Neuron (in vitro differentiated cells): Measurements from ENCODE around the gene ATP8A2.

Experiments
- H2AFZ ChIP-seq: one replicate; pipeline ENCODE4 v1.6.1; 2013; ENCODE audit warnings: low read depth, mild to moderate bottlenecking, inconsistent platforms, low read length, moderate library complexity
- H3K27me3 ChIP-seq: one replicate; pipeline ENCODE4 v1.6.1; 2013; ENCODE audit warnings: low read length; ENCODE audit not compliant: insufficient read depth
- H3K36me3 ChIP-seq: one replicate; pipeline ENCODE4 v1.6.1; 2013; ENCODE audit warnings: low read length; ENCODE audit not compliant: insufficient read depth
- H3K4me1 ChIP-seq: one replicate; pipeline ENCODE4 v1.6.1; 2013; ENCODE audit warnings: low read length; ENCODE audit not compliant: insufficient read depth
- H3K4me3 ChIP-seq: 2 replicates; pipeline ENCODE4 v1.5.1; 2013; ENCODE audit warnings: mild to moderate bottlenecking, low read length, moderate library complexity
- H3K9me3 ChIP-seq: one replicate; pipeline ENCODE4 v1.6.1; 2013; ENCODE audit warnings: low read length

The ATP8A2 gene

GRCh38 chr13:25872481-25873241, 500.9 kb downstream of the ATP8A2 start:
- no peaks in the 10 kb centered on the region for H3K36me3 ChIP-seq
- no peaks in the 10 kb centered on the region for H3K9me3 ChIP-seq
- no peaks in the 10 kb centered on the region for H3K27me3 ChIP-seq
- H2AFZ ChIP-seq, result no peak overlapping the region
- no peak overlapping the region for H3K4me3 ChIP-seq
- H3K4me1 ChIP-seq, result no peaks in the 10 kb centered on the region

DNA sequence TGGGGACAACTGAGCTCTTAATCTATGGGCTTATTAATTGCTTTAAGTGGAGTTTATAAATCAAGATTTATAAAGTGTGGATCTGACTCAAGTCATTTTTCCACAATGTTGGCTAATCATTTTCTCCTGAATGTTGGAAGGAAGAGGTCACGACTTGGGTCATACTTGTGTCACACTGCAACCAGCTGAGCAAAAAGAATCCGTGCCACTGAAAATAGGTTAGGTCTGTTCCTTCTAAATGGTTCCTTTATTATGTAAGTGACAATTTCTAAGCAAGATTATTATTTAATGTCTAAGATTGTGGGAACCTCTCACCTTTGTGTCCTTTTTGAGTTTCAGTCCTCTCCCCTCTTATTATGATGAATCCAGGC, 501.5 kb downstream of the ATP8A2 start:
- H3K36me3 ChIP-seq, result no peaks in the 10 kb centered on the region
- H2AFZ ChIP-seq, result no peak overlapping the region
- H3K4me1 ChIP-seq, result no peaks in the 10 kb centered on the region
- no peaks in the 10 kb centered on the region for H3K27me3 ChIP-seq
- no peak overlapping the region for H3K4me3 ChIP-seq
- no peaks in the 10 kb centered on the region for H3K9me3 ChIP-seq

DNA sequence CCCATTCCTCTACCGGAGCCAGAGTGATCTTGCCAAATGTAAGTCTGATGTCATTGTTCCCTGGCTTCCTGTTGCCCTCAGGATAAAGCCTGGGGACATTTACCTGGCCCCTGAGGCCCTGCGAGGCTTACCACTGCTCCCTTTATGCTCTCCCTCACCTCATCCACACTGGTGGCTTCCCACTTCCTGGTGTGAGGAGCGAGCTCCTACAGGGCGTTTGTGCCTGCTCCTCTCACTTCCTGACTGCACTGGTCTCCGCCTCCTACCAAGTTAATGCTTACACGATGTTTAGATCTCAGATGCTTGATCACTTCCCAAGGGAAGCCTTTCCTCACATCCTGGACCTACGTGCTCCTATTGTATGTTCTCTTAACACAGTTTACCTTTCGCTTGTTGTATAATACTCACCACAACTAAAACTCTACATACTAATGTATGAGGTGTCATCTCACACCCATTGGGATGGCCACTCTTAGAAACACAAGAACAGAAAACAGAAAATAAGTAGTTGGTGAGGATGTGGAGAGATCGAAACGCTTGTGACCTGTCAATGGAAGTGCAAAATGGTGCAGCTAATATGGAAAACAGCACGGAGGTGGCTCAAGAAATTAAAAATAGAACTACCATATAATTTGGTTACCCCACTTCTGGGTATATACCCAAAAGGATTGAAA, 502.4 kb downstream of the ATP8A2 start:
- Histone ChIP-seq H3K27me3 (no peaks in the 10 kb centered on the region), H3K4me1 (no peaks in the 10 kb centered on the region), H3K36me3 (no peaks in the 10 kb centered on the region), H2AFZ (no peak overlapping the region), H3K4me3 (no peak overlapping the region), H3K9me3 (no peaks in the 10 kb centered on the region)

DNA sequence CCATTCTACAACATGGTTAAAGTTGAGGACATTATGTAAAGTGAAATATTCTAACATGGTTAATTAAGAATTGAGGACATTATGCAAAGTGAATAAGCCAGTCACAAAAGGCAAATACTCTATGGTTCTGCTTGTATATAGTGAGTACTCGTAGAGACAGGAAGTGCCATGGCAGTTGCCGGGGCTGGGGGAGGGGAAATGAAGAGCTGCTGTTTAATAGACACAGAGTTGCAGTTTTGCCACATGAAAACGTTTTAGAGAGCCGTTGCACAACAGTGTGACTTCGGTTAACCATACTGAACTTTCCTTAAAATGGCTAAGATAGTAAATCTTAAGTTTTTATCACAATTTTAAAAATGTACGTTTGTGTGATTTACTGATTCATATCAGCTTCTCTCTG, 503.1 kb downstream of the ATP8A2 start:
- no peaks in the 10 kb centered on the region for H3K4me1 ChIP-seq
- no peaks in the 10 kb centered on the region for H3K36me3 ChIP-seq
- no peak overlapping the region for H3K4me3 ChIP-seq
- no peak overlapping the region for H2AFZ ChIP-seq
- no peaks in the 10 kb centered on the region for H3K9me3 ChIP-seq
- H3K27me3 ChIP-seq, result no peaks in the 10 kb centered on the region

DNA sequence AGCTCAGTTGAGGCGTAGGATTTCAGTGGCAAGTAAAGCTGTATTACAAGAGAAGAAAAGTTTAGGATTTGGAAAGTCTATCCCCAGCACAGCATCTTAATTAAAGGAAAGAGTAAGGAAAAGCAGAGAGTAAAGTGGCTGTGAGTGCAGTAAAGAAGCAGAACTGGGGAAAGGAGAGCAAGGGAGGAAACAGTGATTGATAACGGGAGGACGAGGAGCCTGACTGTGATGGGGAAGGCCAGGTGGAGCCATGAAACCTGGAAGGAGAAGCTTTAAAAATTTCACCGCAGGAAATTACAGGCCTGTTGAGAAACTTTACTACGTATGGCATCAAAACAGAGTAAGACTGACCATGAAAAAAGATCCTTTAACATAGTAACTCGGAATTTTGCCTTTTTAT, 504.5 kb downstream of the ATP8A2 start:
- Histone ChIP-seq H3K4me1 (no peaks in the 10 kb centered on the region), H2AFZ (no peak overlapping the region), H3K9me3 (no peaks in the 10 kb centered on the region), H3K36me3 (no peaks in the 10 kb centered on the region), H3K4me3 (no peak overlapping the region), H3K27me3 (no peaks in the 10 kb centered on the region)

DNA sequence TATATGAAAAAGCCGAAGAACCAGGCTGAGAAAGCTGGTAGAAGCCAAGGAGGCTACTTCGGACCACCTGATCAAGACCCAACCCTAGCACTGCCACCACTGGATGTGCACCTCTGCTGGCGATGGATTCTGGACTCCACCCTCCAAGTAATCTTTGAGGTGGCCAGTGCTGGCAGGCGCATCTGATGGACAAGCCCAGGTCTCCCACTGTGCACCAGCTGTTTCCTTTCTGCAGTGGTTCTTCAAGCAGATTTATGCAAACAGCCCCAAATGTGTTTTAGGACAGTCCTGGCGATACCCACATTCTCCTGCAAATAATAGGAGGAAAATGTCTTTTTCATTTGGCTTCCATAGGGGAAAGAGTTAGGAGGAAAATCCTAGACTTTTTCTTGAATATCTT, 507.7 kb downstream of the ATP8A2 start:
- H3K4me1 ChIP-seq, result peaks cover 13% of the 10 kb centered on the region
- no peaks in the 10 kb centered on the region for H3K27me3 ChIP-seq
- H3K36me3 ChIP-seq, result no peaks in the 10 kb centered on the region
- no peak overlapping the region for H2AFZ ChIP-seq
- H3K4me3 ChIP-seq, result no peak overlapping the region
- no peaks in the 10 kb centered on the region for H3K9me3 ChIP-seq

- H2AFZ ChIP-seq, result no peak overlapping the region
- H3K4me3 ChIP-seq, result no peak overlapping the region
- H3K36me3 ChIP-seq, result no peaks in the 10 kb centered on the region
- no peaks in the 10 kb centered on the region for H3K9me3 ChIP-seq
- no peaks in the 10 kb centered on the region for H3K27me3 ChIP-seq
- peaks cover 13% of the 10 kb centered on the region for H3K4me1 ChIP-seq
Measured at GRCh38 chr13:25881136-25881926, 509.6 kb downstream of the ATP8A2 start.

DNA sequence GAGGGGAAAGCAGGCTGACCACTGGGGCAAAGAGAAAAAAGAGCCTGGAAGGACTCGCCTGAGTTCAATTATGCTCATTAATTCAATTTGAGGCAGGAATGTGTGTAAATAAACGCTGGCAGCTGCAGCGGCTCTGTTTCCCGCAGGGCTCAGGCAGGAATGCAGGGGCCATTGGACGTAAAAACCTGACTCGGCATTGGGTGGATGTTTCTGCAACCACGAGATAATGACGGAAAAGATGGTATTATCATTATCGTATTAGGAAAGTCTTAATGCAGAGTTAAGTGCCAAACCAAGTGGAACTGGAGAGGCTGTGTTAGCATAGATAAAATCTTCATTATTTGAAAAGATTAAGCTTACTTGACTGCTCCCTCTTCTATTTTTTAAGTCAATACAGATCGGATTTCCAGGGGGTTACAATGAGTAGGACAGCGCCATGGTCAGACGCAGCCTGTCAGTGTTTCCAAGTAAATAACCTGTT, 510.2 kb downstream of the ATP8A2 start:
- Histone ChIP-seq H2AFZ (no peak overlapping the region), H3K9me3 (no peaks in the 10 kb centered on the region), H3K4me3 (peak overlapping the region; percentile 29), H3K4me1 (peaks cover 13% of the 10 kb centered on the region), H3K27me3 (no peaks in the 10 kb centered on the region), H3K36me3 (no peaks in the 10 kb centered on the region)

DNA sequence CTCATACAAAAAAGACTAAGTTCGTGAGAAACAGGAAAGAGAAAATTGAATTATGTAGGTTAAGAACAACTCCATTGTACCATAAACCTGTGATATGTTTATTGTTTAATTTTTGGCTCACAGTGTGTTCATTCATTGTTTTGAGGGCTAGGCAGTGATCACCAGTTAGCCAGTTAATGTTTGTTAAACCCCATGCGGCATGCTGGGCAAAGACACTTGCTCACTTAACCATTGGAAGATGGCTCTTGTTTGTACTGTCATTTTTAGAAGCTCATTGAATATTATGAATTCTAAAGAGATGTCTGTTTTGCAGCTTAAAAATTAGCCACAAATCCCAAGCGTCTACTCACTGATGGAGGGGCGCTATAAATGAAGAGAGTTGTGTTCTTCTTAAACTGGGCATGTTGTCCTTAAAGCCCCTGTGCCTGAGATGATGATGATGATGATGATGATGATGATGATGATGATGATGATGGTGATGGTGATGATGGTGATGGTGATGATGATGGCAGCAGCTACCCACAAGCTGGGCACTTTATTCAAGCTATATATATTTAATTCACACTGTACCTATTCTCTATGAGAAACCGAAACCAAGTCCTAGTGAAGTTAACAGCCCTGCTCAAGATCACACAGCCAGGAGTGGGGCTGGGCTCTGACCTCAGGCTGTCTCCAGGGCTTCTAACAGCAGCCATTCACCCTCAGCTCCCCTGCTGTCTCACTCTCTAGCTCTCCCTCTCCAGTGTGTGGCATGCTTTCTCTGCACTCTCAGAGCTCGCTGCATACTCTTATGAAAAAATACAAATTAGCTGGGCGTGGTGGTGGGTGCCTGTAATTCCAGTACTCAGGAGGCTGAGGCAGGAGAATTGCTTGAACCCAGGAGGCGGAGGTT, 510.9 kb downstream of the ATP8A2 start:
- Histone ChIP-seq H3K4me1 (peaks cover 13% of the 10 kb centered on the region), H3K4me3 (peak overlapping the region; percentile 29), H3K27me3 (no peaks in the 10 kb centered on the region)

DNA sequence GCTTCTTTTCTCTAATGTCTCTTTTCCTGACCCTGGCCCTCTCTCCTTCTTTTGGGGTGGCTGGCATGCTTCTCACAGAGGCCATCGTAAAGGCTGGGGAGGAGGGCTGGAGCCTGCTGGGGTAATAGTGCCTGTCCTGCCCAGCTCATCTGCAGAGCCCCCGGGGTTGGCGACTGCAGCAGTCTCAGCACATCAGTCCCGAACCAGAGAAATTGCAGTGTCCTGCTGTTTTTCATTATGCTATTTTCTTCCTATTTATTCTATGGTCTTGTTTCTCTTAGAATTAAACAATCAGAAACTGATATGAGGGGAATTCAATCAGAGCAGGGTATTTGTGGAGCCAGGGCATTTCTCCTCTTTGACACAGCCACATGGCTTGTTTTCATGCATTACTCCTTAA, 513.6 kb downstream of the ATP8A2 start:
- Histone ChIP-seq H2AFZ (no peak overlapping the region), H3K4me1 (peaks cover 13% of the 10 kb centered on the region), H3K27me3 (no peaks in the 10 kb centered on the region), H3K36me3 (no peaks in the 10 kb centered on the region), H3K9me3 (no peaks in the 10 kb centered on the region), H3K4me3 (no peak overlapping the region)

More for the DNA sequence above, 510.9 kb downstream of the ATP8A2 start:
- Histone ChIP-seq H2AFZ (no peak overlapping the region), H3K9me3 (no peaks in the 10 kb centered on the region), H3K36me3 (no peaks in the 10 kb centered on the region)

DNA sequence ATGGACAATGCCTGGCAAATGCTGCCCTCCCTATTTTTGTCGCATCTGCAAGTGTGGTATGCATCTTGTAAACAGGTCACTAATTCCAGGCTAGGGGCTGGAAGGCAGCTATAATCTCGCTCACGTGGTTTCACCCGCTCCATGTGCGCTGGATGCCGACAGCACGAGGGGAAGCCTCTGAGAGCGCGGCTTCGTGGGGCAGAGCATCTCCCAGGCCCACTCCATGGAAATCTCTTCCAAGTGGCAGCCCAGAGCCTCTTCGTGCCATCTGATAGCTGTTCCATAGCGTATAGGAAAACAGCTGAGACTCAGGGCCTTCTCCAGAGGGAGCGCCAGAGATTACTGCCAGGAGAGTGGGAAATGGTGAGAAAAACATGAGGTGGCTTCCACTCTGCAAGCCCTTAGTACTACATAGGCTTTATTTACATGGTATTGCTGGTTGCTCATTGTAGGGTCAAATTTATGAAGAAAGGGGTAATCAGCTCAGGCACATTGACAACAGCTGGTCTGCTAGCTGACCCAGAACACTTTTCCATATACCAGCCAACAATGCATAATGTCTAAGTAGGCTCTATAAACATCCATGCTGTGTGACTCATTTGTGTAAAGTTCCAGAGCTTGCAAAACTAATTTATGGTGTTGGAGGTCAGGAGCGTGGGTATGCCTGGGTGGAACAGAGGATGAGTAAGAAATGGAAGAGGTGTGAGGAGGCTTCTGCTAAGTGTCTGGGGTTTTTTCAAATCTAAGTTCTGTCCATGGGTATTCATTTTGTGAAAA, 514.9 kb downstream of the ATP8A2 start:
- peaks cover 11% of the 10 kb centered on the region for H3K4me1 ChIP-seq
- H3K4me3 ChIP-seq, result no peak overlapping the region
- H2AFZ ChIP-seq, result no peak overlapping the region
- H3K27me3 ChIP-seq, result no peaks in the 10 kb centered on the region
- H3K9me3 ChIP-seq, result no peaks in the 10 kb centered on the region
- H3K36me3 ChIP-seq, result no peaks in the 10 kb centered on the region
